SU-DHL-6 (cell line): ENCODE results near the gene RALGDS.

ENCODE experiments used
- CTCF ChIP-seq: fragments of 200-600 bp; sonication (generic); IDR thresholded peaks from one replicate; pipeline ENCODE4 v1.5.1; 2017; ENCODE audit warnings: antibody characterized with exemption, mild to moderate bottlenecking, low read length, moderate library complexity; ENCODE audit not compliant: insufficient read depth, poor library complexity, severe bottlenecking
- EZH2phosphoT487 ChIP-seq: fragments of 200-600 bp; sonication (generic), shearing (Covaris generic); conservative IDR thresholded peaks from 2 replicates; pipeline ENCODE4 v1.6.1; 2018; ENCODE audit warnings: mild to moderate bottlenecking, antibody characterized with exemption, low read length, moderate library complexity, mixed read lengths

GRCh38 chr9:133055788-133056420 is 65.1 kb downstream of the RALGDS start:
- TF ChIP-seq CTCF = no peak
- no peak for TF ChIP-seq EZH2phosphoT487
